PC-3 (cell line): ENCODE measurements around the gene STK11. TPM values are rescaled to one million over a fixed set of nuclear protein-coding genes. Genes with fewer than 3 reads are reported as not detected.

Experiments
- ATAC-seq: fragments of 200-7000 bp; cut with Tn5 transposase; 2 replicates; pipeline ENCODE4 v1.9.1; 2020; ENCODE audit warnings: mild to moderate bottlenecking, moderate library complexity
- BruUV-seq: library from RNA; stranded (reverse); fragments of 400-500 nt; replicated peaks from 2 replicates; lab custom pipeline; 2021; lab: Mats Ljungman, UMichigan
- CTCF ChIA-PET: fragments of 300-600 bp; sonication (Branson Sonifier 250); formaldehyde crosslinking; loops from one replicate; lab custom pipeline; 2022; ENCODE audit warnings: antibody characterized with exemption; lab: Charles Lee
- POLR2A ChIA-PET: fragments of 300-600 bp; sonication (Branson Sonifier 250); formaldehyde crosslinking; loops from one replicate; lab custom pipeline; 2022; ENCODE audit warnings: antibody characterized with exemption; ENCODE audit not compliant: unreplicated experiment; lab: Charles Lee
- DNase-seq: peaks from one replicate; pipeline ENCODE4 v3.0.0-alpha.2; 2015
- H2AFZ ChIP-seq: fragments of 300-600 bp; sonication (generic); 2 replicates; pipeline ENCODE4 v1.6.0; 2016; ENCODE audit warnings: antibody characterized with exemption, low read length
- H3F3A ChIP-seq: fragments of 300-600 bp; sonication (generic); one replicate; pipeline ENCODE4 v1.6.0; 2017; ENCODE audit warnings: antibody characterized with exemption, low read length, control low read depth, mild to moderate bottlenecking; ENCODE audit not compliant: unreplicated experiment
- H3K27ac ChIP-seq: fragments of 300-600 bp; sonication (generic); 2 replicates; pipeline ENCODE4 v1.5.1; 2016; ENCODE audit warnings: mild to moderate bottlenecking, low read length
- H3K27me3 ChIP-seq: fragments of 300-600 bp; sonication (generic); 2 replicates; pipeline ENCODE4 v1.6.1; 2016; ENCODE audit warnings: low read length, mixed read lengths
- H3K36me3 ChIP-seq: fragments of 300-600 bp; sonication (generic); 2 replicates; pipeline ENCODE4 v1.6.1; 2016; ENCODE audit warnings: low read depth, mixed run types, low read length, mixed read lengths
- H3K4me1 ChIP-seq: fragments of 300-600 bp; sonication (generic); 2 replicates; pipeline ENCODE4 v1.5.1; 2016; ENCODE audit warnings: low read length; ENCODE audit not compliant: insufficient read depth
- H3K4me2 ChIP-seq: fragments of 300-600 bp; sonication (generic); 2 replicates; pipeline ENCODE4 v1.6.0; 2016; ENCODE audit warnings: low read length
- H3K4me3 ChIP-seq: fragments of 300-600 bp; sonication (generic); 2 replicates; pipeline ENCODE4 v1.5.1; 2016; ENCODE audit warnings: mild to moderate bottlenecking, low read length, mixed read lengths
- H3K79me2 ChIP-seq: fragments of 300-600 bp; sonication (generic); 2 replicates; pipeline ENCODE4 v1.6.1; 2017; ENCODE audit warnings: low read length, mixed read lengths
- H3K9ac ChIP-seq: fragments of 300-600 bp; sonication (generic); 2 replicates; pipeline ENCODE4 v1.6.0; 2016; ENCODE audit warnings: mild to moderate bottlenecking, low read length
- H3K9me2 ChIP-seq: fragments of 300-600 bp; sonication (generic); replicated peaks from 2 replicates; pipeline ENCODE4 v1.6.1; 2016; ENCODE audit warnings: mixed run types, low read length, mixed read lengths
- H3K9me3 ChIP-seq: fragments of 300-600 bp; sonication (generic); 2 replicates; pipeline ENCODE4 v1.6.1; 2016; ENCODE audit warnings: low read length, mixed read lengths
- H4K20me1 ChIP-seq: fragments of 300-600 bp; sonication (generic); 2 replicates; pipeline ENCODE4 v1.6.1; 2016; ENCODE audit warnings: low read length, mixed read lengths
- CTCF ChIP-seq: fragments of 300-600 bp; sonication (generic); conservative IDR thresholded peaks from 2 replicates; pipeline ENCODE4 v1.5.1; 2017; ENCODE audit warnings: antibody characterized with exemption, low read depth, mild to moderate bottlenecking, low read length
- EZH2 ChIP-seq: fragments of 300-600 bp; sonication (generic); IDR thresholded peaks from one replicate; pipeline ENCODE4 v1.6.1; 2017; ENCODE audit warnings: antibody characterized with exemption, mild to moderate bottlenecking, low read length; ENCODE audit not compliant: unreplicated experiment
- EZH2phosphoT487 ChIP-seq: fragments of 300-600 bp; sonication (generic); IDR thresholded peaks from 2 replicates; pipeline ENCODE4 v1.6.1; 2018; ENCODE audit warnings: mild to moderate bottlenecking, antibody characterized with exemption, low read length, borderline replicate concordance
- intact Hi-C: fragments of 100-400 bp; cut with micrococcal nuclease; formaldehyde crosslinking; loops from 2 replicates; pipeline ENCODE4 v1.9.0; 2023
- total RNA-seq: library from RNA; depleted of rRNA; stranded (reverse); fragments of >200 nt; gene quantifications from 2 replicates; pipeline ENCODE4 v1.2.3, GENCODE V29; 2014

Gene STK11
- total RNA-seq, 1 experiment from 2014 or later: 82.4 TPM

GRCh38 chr19:1234051-1234954 lies 28.7 kb downstream of the STK11 start:
- no peaks in the 10 kb centered on the region for H3K79me2 ChIP-seq
- no peak overlapping the region for H3K9ac ChIP-seq
- H4K20me1 ChIP-seq: no peaks in the 10 kb centered on the region
- H3K4me2 ChIP-seq: no peak overlapping the region
- H3K9me2 ChIP-seq: no peaks in the 10 kb centered on the region
- ChIA-PET CTCF (no interaction called here), POLR2A (no interaction called here)
- no peaks in the 10 kb centered on the region for H3F3A ChIP-seq
- H3K4me3 ChIP-seq: no peak overlapping the region
- no peaks in the 10 kb centered on the region for H3K27me3 ChIP-seq
- no peak overlapping the region for H3K27ac ChIP-seq
- ATAC-seq: no peak
- BruUV-seq: no TSS peak
- H3K4me1 ChIP-seq: peaks cover 11% of the 10 kb centered on the region
- H2AFZ ChIP-seq: no peak overlapping the region
- intact Hi-C loops: no loop called here
- no peak for TF ChIP-seq CTCF
- no peak for TF ChIP-seq EZH2phosphoT487
- TF ChIP-seq EZH2: no peak
- no peaks in the 10 kb centered on the region for H3K9me3 ChIP-seq
- DNase-seq: no peak
- H3K36me3 ChIP-seq: no peaks in the 10 kb centered on the region

GRCh38 chr19:1234955-1235380 lies 29.4 kb downstream of the STK11 start:
- Histone ChIP-seq H3K9me3 (no peaks in the 10 kb centered on the region), H3K27ac (no peak overlapping the region), H4K20me1 (no peaks in the 10 kb centered on the region), H3F3A (no peaks in the 10 kb centered on the region), H3K9me2 (no peaks in the 10 kb centered on the region), H3K4me3 (no peak overlapping the region), H3K4me1 (peaks cover 11% of the 10 kb centered on the region), H3K36me3 (no peaks in the 10 kb centered on the region), H3K4me2 (no peak overlapping the region), H3K27me3 (no peaks in the 10 kb centered on the region), H3K79me2 (no peaks in the 10 kb centered on the region), H2AFZ (no peak overlapping the region), H3K9ac (no peak overlapping the region)
- ChIA-PET POLR2A (no interaction called here), CTCF (no interaction called here)
- no TSS peak for BruUV-seq
- ATAC-seq (no peak), DNase-seq (no peak)
- intact Hi-C loops: no loop called here
- no peak for TF ChIP-seq EZH2phosphoT487
- no peak for TF ChIP-seq EZH2
- no peak for TF ChIP-seq CTCF
